HG03060 (cell line): ENCODE results near the gene HES4.
"Not testable (repeated sequence)": the region's sequence is repeated elsewhere in the genome, so short reads cannot be mapped to it uniquely, and the experiment has no call there.

Source experiments
- ATAC-seq: cut with Tn5 transposase; IDR thresholded peaks from one replicate; pipeline ENCODE4 v1.9.1; 2021; ENCODE audit warnings: low read depth, moderate number of reproducible peaks; ENCODE audit not compliant: unreplicated experiment

HES4 gene

DNA sequence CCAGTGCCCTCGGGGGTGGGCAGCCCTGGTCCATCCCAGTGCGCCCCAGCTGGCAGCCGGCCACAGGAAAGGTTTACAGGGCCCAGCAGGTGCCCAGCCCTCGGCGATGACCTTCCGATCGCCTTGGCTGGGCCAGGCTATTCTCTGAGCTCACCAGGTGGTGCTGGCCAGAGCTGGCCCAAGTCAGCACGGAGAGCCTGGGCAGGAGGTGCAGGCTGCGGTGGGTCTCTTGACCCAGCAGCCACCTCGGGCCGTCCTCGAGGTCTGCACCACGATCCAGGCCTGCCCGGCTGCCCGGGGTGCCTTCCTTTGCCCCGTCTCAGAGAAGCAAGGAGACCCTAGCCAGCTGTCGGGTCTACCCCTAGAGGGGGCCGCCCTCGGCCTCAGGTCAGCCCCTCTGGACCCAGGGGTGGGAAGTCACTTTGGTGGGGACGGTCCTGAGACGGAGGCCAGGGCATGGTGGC lies 18.4 kb downstream of the HES4 start:
- ATAC-seq: no peak

DNA sequence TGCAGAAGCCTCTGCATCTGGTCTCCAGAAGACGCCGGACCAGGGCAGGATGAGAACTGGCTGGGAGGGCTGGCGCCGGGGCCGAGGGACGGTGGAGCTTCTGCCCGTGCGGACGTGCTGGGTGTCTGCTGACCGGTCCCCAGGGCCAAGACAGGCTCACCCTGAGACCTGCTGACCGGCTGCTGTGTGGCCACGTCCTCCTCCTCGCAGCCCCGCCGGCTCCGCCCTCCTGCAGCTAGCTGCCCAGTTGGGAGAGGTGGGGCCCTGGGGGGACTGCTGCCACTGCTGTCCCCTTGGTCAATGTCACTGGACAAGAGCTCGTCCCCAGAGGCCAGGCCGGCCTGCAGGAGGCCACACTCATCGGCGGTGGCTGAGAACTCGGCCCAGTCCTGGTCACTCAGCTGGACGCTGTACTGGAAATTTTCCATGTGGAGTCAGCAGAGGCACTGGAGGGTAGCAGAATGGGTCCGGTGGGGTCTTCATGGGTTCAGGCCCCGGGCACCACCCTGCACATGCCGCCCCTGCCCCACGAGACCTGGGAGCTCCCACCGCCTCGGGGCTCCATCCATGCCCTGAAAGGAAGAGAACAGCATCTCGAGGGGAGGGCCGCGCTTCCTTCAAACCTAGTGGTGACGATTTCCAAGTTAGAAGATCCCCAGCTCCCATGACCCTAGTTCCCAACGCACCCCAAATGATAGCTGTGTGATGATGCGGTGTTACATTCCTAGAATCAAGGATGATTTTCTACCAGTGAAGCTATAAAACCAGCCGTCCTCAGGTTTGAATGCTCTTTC lies 19.1 kb downstream of the HES4 start:
- ATAC-seq: no peak

DNA sequence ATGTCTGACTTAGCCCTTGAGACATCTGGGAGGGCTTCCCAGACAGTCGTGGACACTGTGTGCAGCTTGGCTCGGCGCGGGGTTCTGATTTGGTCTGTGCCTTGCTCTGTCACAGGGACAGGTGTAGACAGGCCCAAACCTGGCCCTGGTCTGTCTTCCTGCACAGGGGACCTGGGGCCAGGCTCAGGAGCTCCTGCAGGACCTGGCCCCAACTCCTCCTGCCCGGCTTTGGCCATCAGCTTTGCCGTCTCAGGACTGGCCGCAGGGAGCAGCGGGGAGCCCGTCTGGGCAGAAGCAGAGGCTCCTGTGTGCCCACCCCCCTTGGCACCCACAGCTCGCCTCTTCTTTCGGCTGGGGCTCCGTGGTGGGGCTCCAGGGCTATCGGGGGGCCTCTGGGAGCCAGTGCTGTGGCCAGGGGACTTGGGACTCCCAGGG lies 19.7 kb downstream of the HES4 start:
- ATAC-seq: no peak

DNA sequence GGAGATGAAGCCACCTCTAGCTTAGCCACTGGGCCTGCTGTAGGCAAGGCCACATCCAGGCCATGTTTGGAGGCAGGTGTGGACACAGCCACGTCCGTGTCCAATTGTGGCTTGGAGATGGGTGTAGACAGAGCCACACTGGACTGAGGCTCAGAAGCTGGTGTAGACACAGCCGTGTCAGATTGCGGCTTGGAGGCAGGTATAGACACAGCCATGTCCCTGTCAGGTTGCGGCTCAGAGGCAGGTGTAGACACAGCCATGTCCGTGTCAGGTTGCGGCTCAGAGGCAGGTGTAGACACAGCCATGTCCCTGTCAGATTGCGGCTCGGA lies 20.2 kb downstream of the HES4 start:
- ATAC-seq: no peak

DNA sequence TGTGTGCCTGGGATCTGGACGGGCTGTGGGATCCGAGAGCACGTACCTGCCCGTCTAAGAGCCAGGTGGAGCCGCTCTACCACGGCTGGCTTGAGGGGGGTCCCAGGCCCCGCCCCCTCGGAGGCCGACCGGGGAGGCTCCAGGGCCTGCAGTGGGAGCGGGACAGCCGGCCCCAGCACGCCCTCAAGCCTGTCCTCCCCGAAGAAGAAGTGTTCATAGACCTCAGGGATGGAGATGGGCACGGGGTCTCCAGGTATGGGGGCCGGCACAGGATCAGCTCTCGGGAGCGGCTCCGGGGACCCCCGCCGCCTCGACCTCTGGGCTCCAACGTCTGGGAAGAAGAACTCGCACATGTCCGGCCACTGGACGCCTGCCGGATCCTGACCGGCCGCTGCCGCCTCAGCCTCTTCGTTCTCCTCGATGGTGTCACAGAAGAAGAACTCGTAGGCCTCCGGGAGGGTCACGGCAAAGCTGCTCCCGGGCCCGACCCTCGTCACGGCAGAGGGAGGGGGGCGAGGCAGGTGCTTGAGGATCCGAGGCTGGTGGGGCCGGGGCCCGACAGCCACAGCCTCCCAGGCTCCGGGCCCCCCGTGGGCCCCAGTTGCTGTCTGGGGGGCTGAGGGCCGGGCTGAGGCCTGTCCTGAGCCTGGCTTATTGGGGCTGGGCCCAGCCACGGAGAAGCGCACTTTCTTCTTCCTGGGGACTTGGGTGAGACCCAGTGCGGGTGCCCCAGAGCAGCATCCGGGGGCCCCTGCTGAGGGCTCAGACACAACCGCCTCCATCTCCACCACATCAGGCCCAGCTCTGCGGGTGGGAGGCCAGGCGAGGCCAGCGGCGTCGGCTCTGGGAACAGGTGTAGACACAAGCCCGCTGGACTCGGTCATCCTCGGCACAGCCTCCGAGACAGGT lies 20.8 kb downstream of the HES4 start:
- ATAC-seq: no peak

DNA sequence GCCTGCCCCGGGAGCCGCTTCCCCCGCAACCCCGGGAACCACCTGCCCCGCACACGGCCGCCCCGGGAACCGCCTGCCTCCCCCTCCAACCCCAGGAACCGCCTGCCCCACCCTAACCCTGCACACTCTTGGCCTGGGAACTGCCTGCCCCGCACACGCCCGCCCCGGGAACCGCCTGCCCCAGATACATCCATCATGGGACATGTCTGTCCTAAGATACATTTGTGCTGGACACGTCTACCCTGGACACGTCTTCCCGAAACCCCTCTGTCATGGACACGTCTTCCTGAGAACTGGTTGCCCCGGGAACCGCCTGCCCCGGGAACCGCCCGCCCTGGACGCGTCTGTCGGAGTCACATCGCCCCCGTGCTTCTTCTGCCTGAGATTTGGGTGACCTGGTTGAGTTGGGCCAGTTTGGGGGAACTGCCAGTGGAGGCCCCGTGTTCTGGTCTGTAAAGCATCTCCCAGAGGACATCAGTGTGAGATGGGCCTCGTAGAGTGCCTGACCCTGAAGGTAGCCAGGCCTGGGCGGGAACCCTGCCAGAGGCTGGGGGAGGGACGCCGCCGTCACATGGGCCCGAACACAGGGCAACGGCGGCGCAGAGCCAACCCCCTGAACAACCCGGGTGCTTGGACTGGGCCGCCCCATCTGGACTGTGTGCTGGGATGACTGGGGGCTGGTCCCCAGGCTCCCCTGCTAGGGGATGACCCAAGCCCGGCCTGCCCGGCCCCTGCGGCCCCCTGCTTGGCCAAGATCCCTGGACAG lies 21.6 kb downstream of the HES4 start:
- ATAC-seq: no peak

DNA sequence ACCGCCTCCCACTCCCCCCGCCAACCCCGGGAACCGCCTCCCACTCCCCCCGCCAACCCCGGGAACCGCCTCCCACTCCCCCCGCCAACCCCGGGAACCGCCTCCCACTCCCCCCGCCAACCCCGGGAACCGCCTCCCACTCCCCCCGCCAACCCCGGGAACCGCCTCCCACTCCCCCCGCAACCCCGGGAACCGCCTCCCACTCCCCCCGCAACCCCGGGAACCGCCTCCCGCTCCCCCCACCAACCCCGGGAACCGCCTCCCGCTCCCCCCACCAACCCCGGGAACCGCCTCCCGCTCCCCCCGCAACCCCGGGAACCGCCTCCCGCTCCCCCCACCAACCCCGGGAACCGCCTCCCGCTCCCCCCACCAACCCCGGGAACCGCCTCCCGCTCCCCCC lies 23.1 kb downstream of the HES4 start:
- ATAC-seq: not testable (repeated sequence)

DNA sequence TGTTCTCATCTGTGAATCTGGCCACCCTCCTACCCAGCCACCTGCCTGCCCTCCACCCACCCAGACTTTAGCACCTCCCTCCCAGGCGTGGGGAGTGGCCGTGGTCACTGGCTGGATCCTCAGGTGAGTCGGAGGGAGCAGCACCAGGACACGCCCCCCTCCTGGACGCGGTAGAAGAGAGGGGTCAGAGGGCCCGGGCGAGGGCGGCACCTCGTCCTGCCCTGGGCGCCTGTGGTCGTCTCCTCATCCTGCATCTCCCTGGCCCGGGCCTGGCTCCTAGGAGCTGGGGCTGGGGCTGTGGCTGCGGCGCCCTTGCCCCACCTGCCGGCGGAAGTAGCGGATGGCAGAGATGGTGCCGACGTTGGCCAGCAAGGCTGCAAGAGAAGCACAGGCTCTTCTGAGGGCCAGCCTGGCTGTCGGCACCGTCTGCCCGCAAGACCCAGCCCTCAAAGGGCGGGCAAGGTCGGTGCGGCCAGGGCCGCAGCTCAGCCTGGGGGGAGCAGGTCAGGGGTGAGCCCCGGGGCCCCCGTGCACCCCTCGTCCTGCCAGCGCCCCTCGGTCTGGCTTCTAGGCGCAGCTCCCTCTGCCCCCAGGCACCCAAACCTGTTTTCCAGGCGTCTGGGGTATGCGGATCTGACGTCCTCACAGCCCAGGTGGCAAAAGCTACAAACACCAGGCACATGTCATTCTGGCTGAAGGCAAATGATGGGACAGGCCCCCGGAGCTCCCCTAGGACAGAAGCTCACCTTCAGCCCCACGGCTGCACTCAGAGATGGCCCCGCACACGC lies 23.8 kb downstream of the HES4 start:
- no peak for ATAC-seq

DNA sequence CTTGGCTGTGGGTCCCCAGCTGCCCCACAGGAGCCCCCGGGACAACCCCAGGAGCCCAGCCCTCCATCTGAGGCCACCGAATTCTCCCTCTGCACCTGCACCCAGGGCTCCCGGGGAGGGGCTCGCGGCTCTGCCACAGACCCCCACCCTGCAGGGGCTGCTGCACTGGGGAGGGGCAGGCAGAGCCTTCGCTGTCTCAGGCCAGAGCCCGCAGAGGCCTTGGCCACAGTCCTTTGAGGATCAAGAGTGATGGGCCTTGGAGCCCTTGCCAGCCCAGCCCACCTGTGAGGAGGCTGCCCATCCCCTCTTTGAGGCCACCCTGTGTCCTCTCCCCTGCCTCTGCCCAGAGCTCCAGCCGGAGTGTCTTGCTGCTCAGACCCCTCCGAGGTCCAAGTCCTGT lies 24.5 kb downstream of the HES4 start:
- no peak for ATAC-seq

DNA sequence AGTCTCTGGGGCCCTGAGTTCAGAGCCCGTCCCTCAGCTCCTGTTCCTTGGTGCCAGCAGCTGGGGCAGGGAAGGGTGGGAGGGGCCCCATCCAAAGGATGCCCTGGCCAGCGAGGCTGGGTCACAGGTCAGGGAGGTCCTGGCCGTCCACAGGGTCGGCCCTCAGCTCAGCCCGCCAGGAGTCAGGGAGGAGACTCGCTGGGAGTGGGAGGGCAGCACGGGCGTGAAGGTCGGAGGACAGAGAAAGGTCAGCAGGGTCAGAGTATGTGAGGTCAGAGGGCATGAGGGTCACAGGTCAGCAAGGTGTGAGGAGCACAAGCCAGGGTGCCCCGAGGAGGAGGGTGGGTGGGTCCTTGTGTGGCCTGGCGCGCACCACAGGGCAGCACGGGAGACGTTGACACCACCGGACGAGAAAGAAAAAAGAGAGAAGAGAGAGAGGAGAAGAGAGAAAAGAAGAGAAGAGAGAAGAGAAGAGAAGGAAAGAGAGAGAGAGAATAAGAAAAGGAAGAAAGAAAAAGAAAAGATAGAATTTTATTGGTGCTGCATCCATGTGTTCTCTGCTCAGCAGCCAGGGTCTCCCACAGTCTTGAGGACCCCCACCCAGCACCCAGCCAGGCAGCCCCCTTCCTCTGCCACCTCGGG lies 25.1 kb downstream of the HES4 start:
- ATAC-seq: no peak

DNA sequence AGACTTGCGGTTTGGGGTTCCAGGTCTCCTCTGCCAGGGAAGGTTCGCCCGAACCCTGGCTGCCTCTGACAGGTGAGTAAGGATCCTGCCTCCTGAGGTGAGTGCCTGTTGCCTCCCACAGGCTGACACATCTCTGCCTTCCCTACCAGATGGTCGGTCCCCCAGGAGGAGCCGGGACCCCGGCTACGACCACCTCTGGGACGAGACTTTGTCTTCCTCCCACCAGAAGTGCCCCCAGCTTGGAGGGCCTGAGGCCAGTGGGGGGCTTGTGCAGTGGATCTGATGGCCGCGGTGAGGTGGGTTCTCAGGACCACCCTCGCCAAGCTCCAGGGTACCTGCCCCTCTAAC lies 25.6 kb downstream of the HES4 start:
- ATAC-seq: no peak

DNA sequence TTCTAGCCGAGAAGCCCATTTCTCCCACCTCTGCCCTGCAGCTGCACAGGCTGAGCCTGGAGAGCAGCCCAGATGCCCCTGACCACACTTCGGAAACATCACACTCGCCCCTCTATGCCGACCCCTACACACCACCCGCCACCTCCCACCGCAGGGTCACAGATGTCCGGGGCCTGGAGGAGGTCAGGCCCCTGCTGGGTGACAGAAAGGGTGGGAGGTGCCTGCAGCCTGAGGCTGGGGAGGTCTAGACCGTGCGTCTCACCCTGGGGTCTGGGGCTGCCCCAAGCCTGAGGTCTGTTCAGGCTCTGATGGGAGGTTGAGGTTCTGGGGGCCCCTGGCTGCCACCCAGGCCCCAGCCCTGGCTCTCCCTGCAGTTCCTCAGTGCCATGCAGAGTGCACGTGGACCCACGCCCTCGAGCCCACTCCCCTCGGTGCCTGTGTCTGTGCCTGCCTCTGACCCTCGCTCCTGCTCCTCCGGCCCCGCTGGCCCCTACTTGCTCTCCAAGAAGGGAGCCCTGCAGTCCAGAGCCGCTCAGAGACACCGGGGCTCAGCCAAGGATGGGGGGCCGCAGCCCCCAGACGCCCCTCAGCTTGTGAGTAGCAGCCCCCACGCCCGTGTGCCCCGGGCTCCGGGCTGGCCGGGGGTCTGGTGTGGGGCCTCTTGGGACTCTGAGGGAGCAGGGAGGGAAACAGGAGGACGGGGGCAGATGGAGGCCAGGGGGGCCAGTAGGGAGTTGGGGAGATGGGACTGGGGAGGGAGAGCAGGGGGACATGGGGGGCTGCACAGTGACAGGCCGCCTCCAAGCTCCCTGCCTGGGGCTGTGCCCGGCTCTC lies 26.2 kb downstream of the HES4 start:
- no peak for ATAC-seq

DNA sequence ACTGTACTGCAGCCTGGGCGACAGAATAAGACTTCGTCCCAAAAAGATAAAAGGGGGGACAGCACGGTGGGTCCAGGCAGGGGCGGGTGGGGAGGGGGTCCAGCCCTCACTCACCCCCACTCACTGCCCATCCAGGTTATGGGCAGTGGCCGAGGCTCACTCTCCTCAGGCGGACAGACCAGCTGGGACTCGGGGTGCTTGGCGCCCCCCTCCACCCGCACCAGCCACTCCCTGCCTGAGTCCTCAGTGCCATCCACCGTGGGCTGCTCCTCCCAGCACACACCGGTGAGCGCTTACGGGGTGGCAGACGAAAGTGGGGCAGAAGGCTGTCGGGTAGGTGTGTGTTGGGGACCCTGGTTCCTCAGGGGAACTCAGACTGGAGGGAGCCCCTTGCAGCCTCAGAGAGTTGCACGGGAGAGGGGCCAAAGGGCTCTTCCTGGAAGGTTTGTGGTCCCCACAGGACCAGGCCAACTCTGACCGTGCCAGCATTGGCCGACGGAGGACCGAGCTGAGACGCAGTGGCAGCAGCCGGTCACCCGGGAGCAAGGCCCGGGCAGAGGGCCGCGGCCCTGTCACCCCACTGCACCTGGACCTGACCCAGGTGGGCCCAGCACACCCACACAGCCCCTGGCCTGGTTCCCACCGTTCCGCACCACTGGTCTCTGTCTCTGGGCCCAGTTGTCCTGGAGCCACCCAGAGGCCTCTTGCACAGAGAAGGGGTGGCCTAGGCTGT lies 27.0 kb downstream of the HES4 start:
- ATAC-seq: no peak

DNA sequence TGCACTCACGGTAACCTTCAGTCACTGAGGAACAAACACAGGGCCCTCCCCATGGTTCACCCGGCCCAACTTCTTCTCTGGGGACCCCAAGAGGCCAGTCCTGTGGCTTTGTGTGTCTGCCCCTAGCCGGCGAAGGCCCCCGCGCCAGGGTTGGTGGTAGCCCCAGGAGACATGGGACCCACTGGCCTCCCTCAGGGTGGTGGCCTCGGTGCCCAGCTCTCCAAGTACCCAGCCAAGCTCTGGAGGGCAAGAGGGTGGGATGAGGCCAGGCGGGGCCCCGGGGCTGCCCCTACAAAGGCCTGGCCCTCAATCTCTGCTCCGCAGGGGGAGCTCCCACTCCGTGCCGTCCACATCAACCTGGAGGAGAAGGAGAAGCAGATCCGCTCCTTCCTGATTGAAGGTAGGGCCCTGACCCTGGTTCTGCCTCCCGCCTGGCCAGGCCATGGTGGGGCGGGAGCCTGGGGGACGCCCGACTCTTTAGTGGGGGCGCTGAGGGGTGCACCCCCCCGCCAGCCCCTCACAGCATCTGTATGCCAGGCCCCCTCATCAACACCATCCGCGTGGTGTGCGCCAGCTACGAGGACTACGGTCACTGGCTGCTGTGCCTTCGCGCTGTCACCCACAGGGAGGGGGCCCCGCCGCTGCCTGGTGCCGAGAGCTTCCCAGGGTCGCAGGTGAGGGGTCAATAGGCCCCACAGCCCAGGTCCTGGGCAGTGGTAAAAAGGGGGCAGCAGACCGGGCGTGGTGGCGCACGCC lies 28.0 kb downstream of the HES4 start:
- no peak for ATAC-seq

DNA sequence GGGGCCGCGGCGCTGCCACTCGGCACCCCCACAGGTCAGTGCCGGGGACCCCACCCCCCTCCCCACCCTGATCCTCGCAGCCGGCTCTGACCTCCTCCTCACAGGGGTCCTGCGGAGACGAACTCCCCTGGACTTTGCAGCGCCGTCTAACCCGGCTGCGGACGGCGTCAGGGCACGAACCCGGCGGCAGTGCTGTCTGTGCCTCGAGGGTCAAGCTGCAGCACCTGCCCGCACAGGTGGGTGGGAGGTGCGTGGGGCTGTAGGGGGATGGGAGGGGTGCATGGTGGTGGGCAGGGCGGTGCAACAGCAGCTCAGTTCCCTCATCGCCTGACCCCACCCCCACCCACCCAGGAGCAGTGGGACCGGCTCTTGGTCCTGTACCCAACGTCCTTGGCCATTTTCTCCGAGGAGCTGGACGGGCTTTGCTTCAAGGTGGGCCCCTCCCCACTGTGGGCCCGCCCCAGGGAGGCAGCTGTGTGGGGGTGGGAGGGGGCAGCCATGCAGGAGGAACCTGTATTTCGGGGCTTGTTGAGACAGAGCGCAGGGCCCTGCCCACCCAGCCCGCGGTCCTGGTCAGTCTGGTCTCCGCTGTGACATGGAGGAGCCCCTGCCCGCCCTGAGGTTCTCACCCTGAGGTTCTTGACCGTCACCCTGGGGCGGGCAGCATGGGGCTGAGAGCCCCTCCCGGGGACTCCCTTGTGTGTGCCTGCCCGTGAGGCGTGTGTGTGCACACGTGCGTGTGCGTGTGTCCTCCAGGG lies 28.7 kb downstream of the HES4 start:
- no peak for ATAC-seq

DNA sequence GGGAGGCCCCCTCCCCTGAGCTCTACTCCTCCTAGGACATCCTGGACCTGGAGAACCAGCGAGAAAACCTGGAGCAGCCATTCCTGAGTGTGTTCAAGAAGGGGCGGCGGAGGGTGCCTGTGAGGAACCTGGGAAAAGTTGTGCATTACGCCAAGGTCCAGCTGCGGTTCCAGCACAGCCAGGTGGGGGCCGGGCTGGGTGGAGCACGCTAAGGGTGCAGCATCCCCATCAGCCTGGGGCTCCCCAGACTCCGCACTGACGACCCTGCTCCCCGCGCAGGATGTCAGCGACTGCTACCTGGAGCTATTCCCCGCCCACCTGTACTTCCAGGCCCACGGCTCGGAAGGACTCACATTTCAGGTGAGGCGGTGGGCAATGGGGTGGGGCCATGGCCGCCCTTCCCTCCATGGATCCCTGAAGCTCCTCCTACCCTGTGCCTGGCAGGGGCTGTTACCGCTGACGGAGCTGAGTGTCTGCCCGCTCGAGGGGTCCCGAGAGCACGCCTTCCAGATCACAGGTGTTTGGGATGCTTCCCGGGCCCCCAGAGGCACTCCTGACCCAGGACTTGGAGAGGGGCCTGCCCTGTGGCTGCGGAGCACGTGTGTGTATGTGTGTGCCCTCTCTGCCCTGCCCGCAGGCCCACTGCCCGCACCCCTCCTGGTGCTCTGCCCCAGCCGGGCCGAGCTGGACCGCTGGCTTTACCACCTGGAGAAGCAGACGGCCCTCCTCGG lies 29.5 kb downstream of the HES4 start:
- ATAC-seq: no peak
